NB4 (cell line): Measurements from ENCODE around the gene CTXN3.

ENCODE experiments used
- DNase-seq: peaks from one replicate; pipeline ENCODE4 v3.0.0; 2010; ENCODE audit warnings: low read depth
- H3K4me3 ChIP-seq: one replicate; pipeline ENCODE4 v1.5.1; 2011; ENCODE audit warnings: mild to moderate bottlenecking, low read depth, low read length, moderate library complexity
- MAX ChIP-seq: IDR thresholded peaks from 2 replicates; pipeline ENCODE4 v1.6.1; 2011; ENCODE audit warnings: low read depth, low read length
- MYC ChIP-seq: IDR thresholded peaks from 2 replicates; pipeline ENCODE4 v1.6.1; 2011; ENCODE audit warnings: low read depth, low read length
- POLR2A ChIP-seq: IDR thresholded peaks from 2 replicates; pipeline ENCODE4 v1.6.1; 2011; ENCODE audit warnings: mild to moderate bottlenecking; ENCODE audit not compliant: insufficient read length; ENCODE audit errors: extremely low read depth
- TF ChIP-seq, protein P1 (sequence below): IDR thresholded peaks from one replicate; pipeline ENCODE4 v1.5.1; 2012; ENCODE audit warnings: low read depth, low read length

Gene CTXN3

GRCh38 chr5:127705120-127705892, 56.4 kb downstream of the CTXN3 start:
- DNase-seq, result peak; percentile 70
- TF ChIP-seq MYC (no peak), POLR2A (no peak), MAX (no peak)
- TF ChIP-seq, protein P1, sequence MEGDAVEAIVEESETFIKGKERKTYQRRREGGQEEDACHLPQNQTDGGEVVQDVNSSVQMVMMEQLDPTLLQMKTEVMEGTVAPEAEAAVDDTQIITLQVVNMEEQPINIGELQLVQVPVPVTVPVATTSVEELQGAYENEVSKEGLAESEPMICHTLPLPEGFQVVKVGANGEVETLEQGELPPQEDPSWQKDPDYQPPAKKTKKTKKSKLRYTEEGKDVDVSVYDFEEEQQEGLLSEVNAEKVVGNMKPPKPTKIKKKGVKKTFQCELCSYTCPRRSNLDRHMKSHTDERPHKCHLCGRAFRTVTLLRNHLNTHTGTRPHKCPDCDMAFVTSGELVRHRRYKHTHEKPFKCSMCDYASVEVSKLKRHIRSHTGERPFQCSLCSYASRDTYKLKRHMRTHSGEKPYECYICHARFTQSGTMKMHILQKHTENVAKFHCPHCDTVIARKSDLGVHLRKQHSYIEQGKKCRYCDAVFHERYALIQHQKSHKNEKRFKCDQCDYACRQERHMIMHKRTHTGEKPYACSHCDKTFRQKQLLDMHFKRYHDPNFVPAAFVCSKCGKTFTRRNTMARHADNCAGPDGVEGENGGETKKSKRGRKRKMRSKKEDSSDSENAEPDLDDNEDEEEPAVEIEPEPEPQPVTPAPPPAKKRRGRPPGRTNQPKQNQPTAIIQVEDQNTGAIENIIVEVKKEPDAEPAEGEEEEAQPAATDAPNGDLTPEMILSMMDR, result no peak
- H3K4me3 ChIP-seq, result no peak overlapping the region

DNA sequence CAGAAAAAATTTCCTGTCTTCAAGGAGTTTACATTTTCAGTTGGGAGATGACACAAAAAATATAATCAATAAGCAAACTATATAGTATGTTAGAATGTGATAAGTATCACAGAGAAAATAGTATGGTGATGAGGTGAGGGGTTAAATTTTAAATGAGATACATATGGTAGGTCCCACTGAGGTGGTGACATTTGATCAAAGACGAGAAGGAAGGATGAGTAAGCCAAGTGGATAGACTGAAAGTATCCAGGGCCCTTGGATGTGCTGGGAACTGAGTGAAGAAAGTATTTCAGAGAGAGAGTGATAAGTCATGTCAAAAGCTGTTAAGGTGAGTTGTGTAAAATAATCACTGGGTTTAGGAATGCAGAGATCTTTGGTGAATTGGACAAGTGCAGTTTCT, 57.8 kb downstream of the CTXN3 start:
- no peak for DNase-seq
- no peak for TF ChIP-seq MYC
- TF ChIP-seq, protein P1, result no peak
- TF ChIP-seq POLR2A, result no peak
- TF ChIP-seq MAX, result no peak
- H3K4me3 ChIP-seq, result no peak overlapping the region

DNA sequence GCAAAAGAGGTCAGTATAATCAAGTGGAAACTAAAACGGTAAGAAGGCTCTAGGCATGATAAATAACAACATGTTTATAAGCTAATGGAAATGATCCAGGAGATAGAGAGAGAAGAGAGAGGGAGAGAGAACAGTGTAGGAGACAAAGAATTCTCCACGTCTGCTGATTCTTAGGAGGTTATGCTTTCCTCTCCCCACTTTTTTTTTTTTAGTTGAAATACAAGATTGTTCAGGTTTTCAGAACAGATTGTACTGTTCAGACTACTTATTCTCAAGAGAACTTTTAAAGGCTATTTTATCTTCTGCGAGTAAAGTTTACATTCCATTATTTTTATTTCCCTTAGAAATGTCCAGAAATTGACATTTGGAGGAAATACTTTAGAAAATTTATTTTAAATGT, 58.3 kb downstream of the CTXN3 start:
- H3K4me3 ChIP-seq, result no peak overlapping the region
- no peak for TF ChIP-seq POLR2A
- no peak for TF ChIP-seq MAX
- TF ChIP-seq MYC, result no peak
- TF ChIP-seq, protein P1, result no peak
- DNase-seq, result no peak
